ENCODE results near the gene PDE9A. TPM values are rescaled to one million over a fixed set of nuclear protein-coding genes. Genes with fewer than 3 reads are reported as not detected.

Gene PDE9A
- total RNA-seq, 1 donor from 2014 or later, result 1.6 TPM

DNA sequence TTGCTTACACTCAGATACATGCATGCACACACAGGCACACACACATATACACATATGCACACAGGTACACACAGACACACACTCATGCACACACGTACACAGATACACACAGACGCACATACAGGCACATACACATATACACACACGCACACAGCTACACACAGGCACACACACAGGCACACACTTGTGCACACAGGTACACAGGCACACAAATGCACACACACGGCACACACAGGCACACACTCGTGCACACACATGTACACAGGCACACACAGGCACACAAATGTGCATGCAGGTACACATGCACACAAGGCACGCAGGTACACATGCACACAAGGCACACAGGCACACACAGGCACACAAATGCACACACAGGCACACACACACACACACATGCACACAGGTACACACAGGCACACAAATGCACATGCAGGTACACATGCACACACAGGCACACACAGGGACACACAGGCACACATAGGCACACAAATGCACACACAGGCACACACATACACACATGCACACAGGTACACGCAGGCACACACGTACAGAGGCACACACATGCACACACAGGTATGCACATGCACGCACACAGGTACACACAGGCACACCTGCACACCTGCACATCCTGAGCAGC is 115.9 kb downstream of the PDE9A start:
- peak; percentile 98 for FAIRE-seq
- Histone ChIP-seq H3K27me3 (ENCODE audit: control insufficient read depth, insufficient read depth, low read length) (no peaks in the 10 kb centered on the region), H3K36me3 (ENCODE audit: control insufficient read depth, insufficient read depth, low read length) (no peaks in the 10 kb centered on the region), H3K4me3 (ENCODE audit: low read depth, low read length) (no peak overlapping the region)
- no peak for DNase-seq (ENCODE audit: low read depth)
- TF ChIP-seq, protein P1, sequence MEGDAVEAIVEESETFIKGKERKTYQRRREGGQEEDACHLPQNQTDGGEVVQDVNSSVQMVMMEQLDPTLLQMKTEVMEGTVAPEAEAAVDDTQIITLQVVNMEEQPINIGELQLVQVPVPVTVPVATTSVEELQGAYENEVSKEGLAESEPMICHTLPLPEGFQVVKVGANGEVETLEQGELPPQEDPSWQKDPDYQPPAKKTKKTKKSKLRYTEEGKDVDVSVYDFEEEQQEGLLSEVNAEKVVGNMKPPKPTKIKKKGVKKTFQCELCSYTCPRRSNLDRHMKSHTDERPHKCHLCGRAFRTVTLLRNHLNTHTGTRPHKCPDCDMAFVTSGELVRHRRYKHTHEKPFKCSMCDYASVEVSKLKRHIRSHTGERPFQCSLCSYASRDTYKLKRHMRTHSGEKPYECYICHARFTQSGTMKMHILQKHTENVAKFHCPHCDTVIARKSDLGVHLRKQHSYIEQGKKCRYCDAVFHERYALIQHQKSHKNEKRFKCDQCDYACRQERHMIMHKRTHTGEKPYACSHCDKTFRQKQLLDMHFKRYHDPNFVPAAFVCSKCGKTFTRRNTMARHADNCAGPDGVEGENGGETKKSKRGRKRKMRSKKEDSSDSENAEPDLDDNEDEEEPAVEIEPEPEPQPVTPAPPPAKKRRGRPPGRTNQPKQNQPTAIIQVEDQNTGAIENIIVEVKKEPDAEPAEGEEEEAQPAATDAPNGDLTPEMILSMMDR (IDR thresholded peaks at IDR 0.05; ENCODE audit: insufficient read depth, low read length, severe bottlenecking), result no peak

DNA sequence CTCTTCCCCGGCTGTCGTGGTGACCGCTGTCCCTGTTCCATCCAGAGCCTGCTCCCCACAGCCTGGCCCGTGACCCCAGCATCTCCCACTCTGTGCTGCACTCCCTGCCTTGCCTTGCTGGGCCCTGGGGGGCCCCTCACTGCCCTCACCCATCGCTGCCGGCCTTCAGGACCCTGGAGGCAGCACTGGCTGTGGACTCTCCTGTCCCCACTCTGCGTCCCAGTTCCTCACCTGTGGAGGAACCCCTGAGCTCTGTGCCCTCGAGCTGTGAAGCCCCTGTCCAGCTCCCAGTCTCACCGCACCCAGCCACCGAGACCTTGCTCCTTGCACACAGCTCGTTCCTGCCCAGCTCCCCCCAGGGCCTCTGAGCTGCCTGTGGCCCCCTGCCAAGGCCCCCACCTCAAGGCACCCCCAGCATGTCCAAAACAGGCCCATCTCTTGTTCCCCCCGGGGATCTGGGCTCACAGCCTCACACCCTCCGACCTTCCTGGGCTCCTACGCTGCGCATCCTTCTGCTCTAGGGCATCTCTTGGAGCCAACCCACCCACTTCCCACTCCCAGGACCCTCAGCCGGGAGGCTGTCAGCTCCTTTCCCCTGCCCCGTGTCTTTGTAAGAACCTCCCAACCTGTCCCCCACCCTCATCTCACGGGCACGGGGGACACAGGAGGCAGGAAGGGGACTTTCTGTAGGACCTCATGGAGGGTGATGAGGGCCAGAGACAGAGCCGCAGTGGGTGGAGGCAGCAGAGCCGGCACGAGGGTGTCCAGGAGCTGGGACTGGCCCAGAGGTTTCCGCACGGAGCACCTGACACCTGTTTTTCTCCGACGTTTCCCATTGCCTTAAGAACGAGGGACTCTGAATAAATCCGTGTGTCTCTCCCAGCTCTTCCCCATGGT is 116.6 kb downstream of the PDE9A start:
- no peaks in the 10 kb centered on the region for H3K27me3 ChIP-seq (ENCODE audit: control insufficient read depth, insufficient read depth, low read length)
- no peak for FAIRE-seq
- TF ChIP-seq, protein P1 (IDR thresholded peaks at IDR 0.05; ENCODE audit: insufficient read depth, low read length, severe bottlenecking), result no peak
- no peak overlapping the region for H3K4me3 ChIP-seq (ENCODE audit: low read depth, low read length)
- no peaks in the 10 kb centered on the region for H3K36me3 ChIP-seq (ENCODE audit: control insufficient read depth, insufficient read depth, low read length)
- no peak for DNase-seq (ENCODE audit: low read depth)

DNA sequence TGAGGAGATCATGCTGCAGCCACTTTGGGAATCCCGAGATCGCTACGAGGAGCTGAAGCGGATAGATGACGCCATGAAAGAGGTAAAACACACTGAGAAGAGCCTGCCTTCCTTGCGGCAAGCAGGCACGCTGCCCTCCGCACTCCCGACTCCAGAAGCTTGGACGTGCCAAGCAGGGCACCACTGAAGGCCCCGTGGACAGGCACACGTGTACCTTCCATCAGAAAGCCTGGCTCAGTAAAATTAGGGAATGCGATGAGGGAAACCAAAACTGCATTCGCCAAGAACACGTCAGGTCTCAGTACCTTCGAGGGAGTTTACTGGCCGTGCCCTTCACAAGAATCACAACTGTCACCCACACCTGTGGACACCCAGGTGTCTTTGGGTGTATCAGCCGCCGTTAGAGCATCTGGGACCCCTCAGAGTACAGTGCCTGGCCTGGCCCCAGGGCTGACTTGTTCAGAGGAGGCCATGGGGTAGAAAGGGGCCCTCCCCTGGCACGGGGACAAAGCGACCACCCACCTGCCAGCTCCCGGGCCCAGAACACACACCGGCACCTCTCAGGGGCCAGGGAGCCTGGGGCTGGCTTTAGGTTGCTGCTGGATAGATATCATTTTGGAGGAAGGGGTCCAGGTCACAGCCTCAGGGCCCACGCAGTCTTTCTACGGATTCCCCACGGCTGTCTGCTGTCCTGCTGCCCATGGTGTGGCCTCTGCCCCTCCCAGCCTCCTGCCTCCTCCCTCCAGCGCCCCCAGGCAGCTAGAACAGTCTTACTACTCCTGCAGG is 117.5 kb downstream of the PDE9A start:
- FAIRE-seq, result no peak
- H3K4me3 ChIP-seq (ENCODE audit: low read depth, low read length), result no peak overlapping the region
- TF ChIP-seq, protein P1 (IDR thresholded peaks at IDR 0.05; ENCODE audit: insufficient read depth, low read length, severe bottlenecking), result no peak
- DNase-seq (ENCODE audit: low read depth), result no peak
- H3K27me3 ChIP-seq (ENCODE audit: control insufficient read depth, insufficient read depth, low read length), result no peaks in the 10 kb centered on the region
- H3K36me3 ChIP-seq (ENCODE audit: control insufficient read depth, insufficient read depth, low read length), result no peaks in the 10 kb centered on the region

DNA sequence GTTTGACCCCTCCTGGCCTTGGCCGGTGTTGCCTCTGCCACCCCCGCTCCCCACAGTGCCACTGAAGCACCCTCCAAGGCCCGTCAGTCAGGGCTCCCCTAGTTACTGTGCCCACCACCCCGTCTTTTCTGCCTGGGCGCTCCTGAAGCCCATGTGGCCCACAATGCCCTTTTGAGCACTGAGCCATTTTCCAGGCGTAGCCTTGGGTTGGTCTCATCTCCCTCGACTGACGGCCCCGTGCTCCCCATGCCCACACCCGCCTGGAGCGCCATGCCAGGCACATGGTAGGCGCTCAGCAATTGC is 118.0 kb downstream of the PDE9A start:
- Histone ChIP-seq H3K4me3 (ENCODE audit: low read depth, low read length) (no peak overlapping the region), H3K36me3 (ENCODE audit: control insufficient read depth, insufficient read depth, low read length) (no peaks in the 10 kb centered on the region), H3K27me3 (ENCODE audit: control insufficient read depth, insufficient read depth, low read length) (no peaks in the 10 kb centered on the region)
- no peak for DNase-seq (ENCODE audit: low read depth)
- FAIRE-seq, result no peak
- TF ChIP-seq, protein P1 (IDR thresholded peaks at IDR 0.05; ENCODE audit: insufficient read depth, low read length, severe bottlenecking), result no peak

DNA sequence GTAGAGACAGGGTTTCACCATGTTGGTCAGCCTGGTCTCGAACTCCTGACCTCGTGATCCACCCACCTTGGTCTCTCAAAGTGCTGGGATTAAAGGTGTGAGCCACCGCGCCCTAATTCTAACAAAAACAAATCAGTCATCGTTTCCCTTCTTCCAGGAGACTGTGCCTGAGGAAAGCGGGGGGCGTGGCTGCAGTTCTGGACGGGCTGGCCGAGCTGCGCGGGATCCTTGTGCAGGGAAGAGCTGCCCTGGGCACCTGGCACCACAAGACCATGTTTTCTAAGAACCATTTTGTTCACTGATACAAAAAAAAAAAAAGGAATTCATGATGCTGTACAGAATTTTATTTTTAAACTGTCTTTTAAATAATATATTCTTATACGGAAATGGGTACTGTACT is 121.7 kb downstream of the PDE9A start:
- TF ChIP-seq, protein P1 (IDR thresholded peaks at IDR 0.05; ENCODE audit: insufficient read depth, low read length, severe bottlenecking), result no peak
- FAIRE-seq, result no peak
- H3K27me3 ChIP-seq (ENCODE audit: control insufficient read depth, insufficient read depth, low read length), result peaks cover 7% of the 10 kb centered on the region
- DNase-seq (ENCODE audit: low read depth), result no peak
- H3K4me3 ChIP-seq (ENCODE audit: low read depth, low read length), result no peak overlapping the region
- no peaks in the 10 kb centered on the region for H3K36me3 ChIP-seq (ENCODE audit: control insufficient read depth, insufficient read depth, low read length)
